PC-3 (cell line): Measurements from ENCODE around the gene SEMG1.

Experiments used
- CTCF ChIP-seq: fragments of 300-600 bp; sonication (generic); conservative IDR thresholded peaks from 2 replicates; pipeline ENCODE4 v1.5.1; 2017; ENCODE audit warnings: antibody characterized with exemption, low read depth, mild to moderate bottlenecking, low read length
- EZH2 ChIP-seq: fragments of 300-600 bp; sonication (generic); IDR thresholded peaks from one replicate; pipeline ENCODE4 v1.6.1; 2017; ENCODE audit warnings: antibody characterized with exemption, mild to moderate bottlenecking, low read length; ENCODE audit not compliant: unreplicated experiment

GRCh38 chr20:45229264-45230056 is 22.6 kb downstream of the SEMG1 start:
- TF ChIP-seq CTCF = peak; percentile 97
- TF ChIP-seq EZH2 = no peak
